H54 (cell line): Measurements from ENCODE around the gene SPOCK1.

Experiments used
- DNase-seq: peaks from one replicate; pipeline ENCODE4 v3.0.0; 2011; ENCODE audit warnings: low spot score, mixed read lengths; ENCODE audit not compliant: insufficient read length
- FAIRE-seq: peaks from 3 replicates; lab custom pipeline; 2011; peaks lifted over from hg19 to GRCh38; lab: Jason Lieb, UNC
- POLR2A ChIP-seq: IDR thresholded peaks from 2 replicates; pipeline ENCODE4 v1.6.1; 2011; ENCODE audit warnings: low read depth, mild to moderate bottlenecking, low read length

The SPOCK1 gene

DNA sequence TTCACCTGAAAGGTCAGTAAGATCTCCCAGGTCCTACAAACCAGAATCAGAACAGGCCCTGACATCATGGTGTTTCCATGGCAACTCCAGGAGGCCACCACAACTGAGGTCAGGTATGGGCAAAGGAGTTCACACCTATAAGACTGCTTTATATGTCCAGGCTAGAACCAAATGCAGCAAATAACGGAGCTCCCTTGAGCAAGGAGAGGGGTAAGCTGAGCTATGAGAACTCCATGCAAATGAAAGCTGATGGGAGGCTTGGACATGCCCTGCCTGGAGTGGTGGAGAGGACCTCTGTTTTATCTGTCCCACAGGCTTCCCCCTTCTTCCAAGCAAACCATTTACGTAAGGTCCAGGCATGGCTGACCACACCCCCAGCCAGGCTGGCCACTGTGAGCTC lies 207.7 kb downstream of the SPOCK1 start:
- DNase-seq, result no peak

GRCh38 chr5:137291031-137291430 lies 208.1 kb downstream of the SPOCK1 start:
- no peak for FAIRE-seq
- DNase-seq, result no peak
- no peak for TF ChIP-seq POLR2A

More for the DNA sequence above, 207.7 kb downstream of the SPOCK1 start:
- FAIRE-seq, result no peak
- TF ChIP-seq POLR2A, result no peak

GRCh38 chr5:137290373-137290772 lies 208.8 kb downstream of the SPOCK1 start:
- no peak for FAIRE-seq
- DNase-seq, result no peak
- no peak for TF ChIP-seq POLR2A

GRCh38 chr5:137289856-137290255 lies 209.3 kb downstream of the SPOCK1 start:
- FAIRE-seq (no peak), DNase-seq (no peak)
- TF ChIP-seq POLR2A, result no peak

DNA sequence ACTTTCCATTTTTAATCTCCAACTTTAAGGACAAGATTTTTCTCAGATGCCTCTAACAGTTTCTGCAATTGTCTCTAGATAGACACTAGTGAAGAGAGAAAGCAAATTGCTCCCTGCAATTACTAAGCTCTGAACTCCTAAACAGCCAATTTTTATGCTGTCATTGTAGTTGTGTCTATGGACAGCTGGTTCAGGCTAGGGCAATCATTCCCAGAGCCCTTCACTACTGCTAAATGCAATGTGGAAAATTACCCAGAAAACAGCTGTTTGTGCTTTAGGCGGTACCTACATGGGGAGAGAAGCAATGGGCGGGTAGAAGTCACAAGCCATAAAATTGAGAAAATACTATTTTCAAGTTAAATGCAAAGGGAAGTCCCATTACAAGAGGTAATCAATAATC lies 211.6 kb downstream of the SPOCK1 start:
- TF ChIP-seq POLR2A, result no peak
- no peak for DNase-seq
- FAIRE-seq, result no peak

DNA sequence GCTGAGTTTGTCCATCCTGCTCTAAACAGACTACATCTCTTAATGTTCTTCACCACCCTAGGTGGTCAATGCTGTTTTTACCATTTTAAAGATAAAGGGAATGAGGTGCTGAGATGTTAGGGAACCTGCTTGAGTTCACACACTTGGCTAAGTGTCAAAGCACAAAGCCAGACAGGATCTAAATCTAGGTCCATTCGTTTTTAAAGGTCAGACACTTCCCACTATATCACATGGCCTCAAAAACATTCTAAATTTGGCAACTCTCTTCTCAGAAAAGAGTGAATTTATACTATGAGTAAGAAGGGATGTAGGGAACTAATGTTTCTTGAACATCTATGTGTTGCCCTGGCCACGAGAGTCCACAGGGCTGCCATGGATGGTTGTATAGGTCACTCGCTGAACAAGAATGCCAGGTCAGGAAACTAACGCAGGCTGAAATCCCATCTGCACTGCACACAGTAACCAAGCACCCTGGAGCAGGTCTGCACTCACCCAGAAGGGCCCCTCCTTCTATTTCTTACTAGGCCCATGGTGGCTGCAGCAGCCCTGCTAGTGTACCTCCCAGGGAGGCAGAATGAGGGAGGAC lies 213.0 kb downstream of the SPOCK1 start:
- TF ChIP-seq POLR2A, result no peak
- FAIRE-seq (no peak), DNase-seq (no peak)

GRCh38 chr5:137283801-137284200 lies 215.3 kb downstream of the SPOCK1 start:
- DNase-seq, result no peak
- FAIRE-seq, result no peak
- no peak for TF ChIP-seq POLR2A

GRCh38 chr5:137282216-137282615 lies 216.9 kb downstream of the SPOCK1 start:
- FAIRE-seq (no peak), DNase-seq (no peak)
- TF ChIP-seq POLR2A, result no peak

GRCh38 chr5:137281201-137281600 lies 217.9 kb downstream of the SPOCK1 start:
- no peak for DNase-seq
- no peak for FAIRE-seq
- no peak for TF ChIP-seq POLR2A

- TF ChIP-seq POLR2A, result no peak
- FAIRE-seq, result no peak
- no peak for DNase-seq
These were observed 218.5 kb downstream of the SPOCK1 start for GRCh38 chr5:137280656-137281055.

GRCh38 chr5:137279521-137280231 lies 219.4 kb downstream of the SPOCK1 start:
- DNase-seq (no peak), FAIRE-seq (no peak)
- no peak for TF ChIP-seq POLR2A

GRCh38 chr5:137278476-137278875 lies 220.7 kb downstream of the SPOCK1 start:
- TF ChIP-seq POLR2A, result no peak
- FAIRE-seq, result no peak
- no peak for DNase-seq

- no peak for TF ChIP-seq POLR2A
- no peak for FAIRE-seq
- no peak for DNase-seq
These were observed 224.0 kb downstream of the SPOCK1 start for GRCh38 chr5:137275083-137275482.

DNA sequence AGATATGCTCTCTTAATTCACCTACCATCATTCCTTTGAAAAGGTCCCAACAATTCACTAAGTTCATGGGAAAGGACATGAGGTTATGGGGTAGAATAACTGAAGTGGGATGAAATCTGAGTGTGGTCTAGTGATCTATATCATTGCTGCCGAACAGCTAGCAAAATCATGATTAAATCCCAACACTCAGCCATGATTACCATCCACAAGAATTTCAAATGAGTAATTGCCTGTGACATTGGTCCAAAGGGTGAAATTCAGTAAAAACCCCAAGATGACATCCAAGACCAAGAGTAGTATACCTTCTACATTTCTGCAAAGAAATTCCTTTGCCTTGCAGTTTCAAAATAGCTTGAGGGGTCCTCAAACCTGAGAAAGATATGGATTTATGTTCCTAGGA lies 225.6 kb downstream of the SPOCK1 start:
- FAIRE-seq, result no peak
- DNase-seq, result no peak
- no peak for TF ChIP-seq POLR2A

DNA sequence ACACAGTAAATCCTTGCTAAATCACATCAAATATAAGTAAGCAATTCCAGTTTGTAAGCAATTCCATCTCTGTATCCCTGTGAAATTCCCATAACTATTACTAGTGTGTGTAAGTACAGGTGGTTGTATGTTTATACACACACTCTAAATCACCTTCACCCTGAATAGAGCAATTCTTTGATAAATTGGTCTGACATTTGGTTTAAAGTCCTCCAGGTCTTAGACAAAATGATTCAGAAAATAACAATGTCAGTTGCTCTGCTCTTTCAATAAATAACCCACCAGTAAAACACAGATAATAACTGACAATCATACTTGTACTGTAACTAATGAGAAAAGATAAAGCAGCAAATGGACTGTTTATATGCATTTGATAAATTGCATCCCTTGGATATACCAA lies 226.3 kb downstream of the SPOCK1 start:
- no peak for TF ChIP-seq POLR2A
- FAIRE-seq (no peak), DNase-seq (no peak)

- no peak for DNase-seq
- no peak for TF ChIP-seq POLR2A
- FAIRE-seq, result no peak
These were observed 229.2 kb downstream of the SPOCK1 start for GRCh38 chr5:137269946-137270345.
